Neural crest cell (in vitro differentiated cells): ENCODE data around the gene VPS13D. TPM values are rescaled to one million over a fixed set of nuclear protein-coding genes. Genes with fewer than 3 reads are reported as not detected.

ENCODE experiments used
- DNase-seq: peaks from one replicate; pipeline ENCODE4 v3.0.0; 2021; ENCODE audit warnings: low read depth, mixed read lengths, low spot score
- H3K27ac Mint-ChIP-seq: one replicate; pipeline ENCODE4 v1.8.0; 2021; ENCODE audit warnings: mild to moderate bottlenecking, mixed read lengths; ENCODE audit not compliant: unreplicated experiment
- H3K27me3 Mint-ChIP-seq: 2 replicates; pipeline ENCODE4 v1.8.0; 2021; ENCODE audit warnings: low read depth, mild to moderate bottlenecking, mixed read lengths
- H3K36me3 Mint-ChIP-seq: 2 replicates; pipeline ENCODE4 v1.8.0; 2021; ENCODE audit warnings: low read depth, mild to moderate bottlenecking, mixed read lengths
- H3K4me1 Mint-ChIP-seq: 2 replicates; pipeline ENCODE4 v1.8.0; 2021; ENCODE audit warnings: mixed read lengths
- H3K4me3 Mint-ChIP-seq: one replicate; pipeline ENCODE4 v1.8.0; 2021; ENCODE audit warnings: mild to moderate bottlenecking, mixed read lengths
- H3K9me3 Mint-ChIP-seq: 2 replicates; pipeline ENCODE4 v1.8.0; 2021; ENCODE audit warnings: mixed read lengths
- total RNA-seq: library from RNA; stranded (reverse); gene quantifications from 2 replicates; pipeline ENCODE4 v1.2.1, GENCODE V29; 2021
- TF ChIP-seq, protein P1 (sequence below): fragments of 200-600 bp; sonication (generic); conservative IDR thresholded peaks from 2 replicates; pipeline ENCODE4 v1.5.0; 2021; ENCODE audit warnings: antibody characterized with exemption, mild to moderate bottlenecking

VPS13D gene
- total RNA-seq, 1 donor from 2014 or later = 24.5 TPM

DNA sequence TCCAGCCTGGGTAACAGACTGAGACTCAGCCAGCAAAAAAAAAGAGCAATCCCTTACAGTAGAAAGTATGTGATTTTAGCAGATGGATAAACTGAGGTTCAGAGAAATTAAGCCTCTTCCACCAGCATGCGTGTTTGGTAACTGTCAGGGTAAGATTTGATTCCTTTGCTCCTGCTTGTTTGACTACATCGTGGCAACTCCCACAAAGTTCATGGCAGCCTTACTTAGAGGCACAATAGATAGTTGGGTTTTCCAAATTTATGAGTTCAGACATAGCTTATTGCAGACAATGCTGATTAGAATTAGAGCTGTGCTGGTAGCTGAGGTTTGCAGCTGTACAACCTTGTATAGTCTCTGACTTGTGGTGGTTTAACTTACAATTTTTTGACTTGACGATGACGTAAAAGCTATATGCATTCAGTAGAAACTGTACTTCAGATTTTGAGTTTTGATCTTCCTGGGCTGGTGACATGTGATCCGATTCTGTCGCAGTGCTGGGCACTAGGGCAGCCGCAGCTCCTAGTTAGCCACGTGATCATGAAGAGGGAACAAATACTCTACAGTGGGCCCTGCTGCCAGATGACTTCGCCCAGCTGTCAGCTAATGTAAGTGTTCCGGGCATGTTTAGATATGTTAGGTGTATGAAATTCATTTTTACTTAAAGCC, 220.4 kb downstream of the VPS13D start:
- TF ChIP-seq, protein P1, sequence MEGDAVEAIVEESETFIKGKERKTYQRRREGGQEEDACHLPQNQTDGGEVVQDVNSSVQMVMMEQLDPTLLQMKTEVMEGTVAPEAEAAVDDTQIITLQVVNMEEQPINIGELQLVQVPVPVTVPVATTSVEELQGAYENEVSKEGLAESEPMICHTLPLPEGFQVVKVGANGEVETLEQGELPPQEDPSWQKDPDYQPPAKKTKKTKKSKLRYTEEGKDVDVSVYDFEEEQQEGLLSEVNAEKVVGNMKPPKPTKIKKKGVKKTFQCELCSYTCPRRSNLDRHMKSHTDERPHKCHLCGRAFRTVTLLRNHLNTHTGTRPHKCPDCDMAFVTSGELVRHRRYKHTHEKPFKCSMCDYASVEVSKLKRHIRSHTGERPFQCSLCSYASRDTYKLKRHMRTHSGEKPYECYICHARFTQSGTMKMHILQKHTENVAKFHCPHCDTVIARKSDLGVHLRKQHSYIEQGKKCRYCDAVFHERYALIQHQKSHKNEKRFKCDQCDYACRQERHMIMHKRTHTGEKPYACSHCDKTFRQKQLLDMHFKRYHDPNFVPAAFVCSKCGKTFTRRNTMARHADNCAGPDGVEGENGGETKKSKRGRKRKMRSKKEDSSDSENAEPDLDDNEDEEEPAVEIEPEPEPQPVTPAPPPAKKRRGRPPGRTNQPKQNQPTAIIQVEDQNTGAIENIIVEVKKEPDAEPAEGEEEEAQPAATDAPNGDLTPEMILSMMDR = no peak
- H3K27ac Mint-ChIP-seq = no peak overlapping the region
- no peak overlapping the region for H3K4me3 Mint-ChIP-seq

GRCh38 chr1:12450756-12451559, 221.1 kb downstream of the VPS13D start:
- peaks cover 7% of the 10 kb centered on the region for H3K36me3 Mint-ChIP-seq
- H3K27ac Mint-ChIP-seq = no peak overlapping the region
- H3K4me3 Mint-ChIP-seq = no peak overlapping the region
- no peaks in the 10 kb centered on the region for H3K27me3 Mint-ChIP-seq
- TF ChIP-seq, protein P1 = no peak
- H3K9me3 Mint-ChIP-seq = no peaks in the 10 kb centered on the region
- DNase-seq = no peak
- H3K4me1 Mint-ChIP-seq = peaks cover 33% of the 10 kb centered on the region

More for the DNA sequence above, 220.4 kb downstream of the VPS13D start:
- no peak for DNase-seq
- H3K36me3 Mint-ChIP-seq = peaks cover 10% of the 10 kb centered on the region
- H3K4me1 Mint-ChIP-seq = peaks cover 33% of the 10 kb centered on the region
- no peaks in the 10 kb centered on the region for H3K9me3 Mint-ChIP-seq
- H3K27me3 Mint-ChIP-seq = no peaks in the 10 kb centered on the region

GRCh38 chr1:12451560-12451900, 221.7 kb downstream of the VPS13D start:
- no peak for DNase-seq
- Mint-ChIP-seq H3K4me3 (no peak overlapping the region), H3K27me3 (no peaks in the 10 kb centered on the region), H3K27ac (no peak overlapping the region), H3K4me1 (peaks cover 33% of the 10 kb centered on the region), H3K9me3 (no peaks in the 10 kb centered on the region), H3K36me3 (peaks cover 6% of the 10 kb centered on the region)
- TF ChIP-seq, protein P1 = no peak

DNA sequence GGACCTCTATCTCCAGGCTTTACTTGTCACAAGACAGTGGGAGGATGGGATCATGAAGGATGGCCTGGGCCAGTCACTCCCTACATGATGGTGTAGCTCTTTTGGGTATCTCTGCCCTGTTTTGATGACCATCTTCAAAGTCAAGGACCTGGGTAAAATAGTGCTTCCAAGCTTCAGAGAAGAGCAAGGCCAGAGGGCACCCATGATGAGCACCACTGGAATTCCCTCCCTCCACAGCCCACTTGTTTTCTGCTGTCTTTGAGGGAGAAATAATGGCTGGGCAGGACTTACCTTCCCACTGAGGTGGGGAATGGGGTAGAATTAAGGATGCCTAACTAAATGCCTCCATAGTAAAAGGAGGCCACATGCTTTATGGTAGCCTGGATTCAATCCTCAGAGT, 222.4 kb downstream of the VPS13D start:
- Mint-ChIP-seq H3K4me3 (no peak overlapping the region), H3K27ac (no peak overlapping the region), H3K4me1 (peaks cover 33% of the 10 kb centered on the region), H3K27me3 (no peaks in the 10 kb centered on the region), H3K36me3 (peaks cover 8% of the 10 kb centered on the region), H3K9me3 (no peaks in the 10 kb centered on the region)
- DNase-seq = no peak
- TF ChIP-seq, protein P1 = no peak

DNA sequence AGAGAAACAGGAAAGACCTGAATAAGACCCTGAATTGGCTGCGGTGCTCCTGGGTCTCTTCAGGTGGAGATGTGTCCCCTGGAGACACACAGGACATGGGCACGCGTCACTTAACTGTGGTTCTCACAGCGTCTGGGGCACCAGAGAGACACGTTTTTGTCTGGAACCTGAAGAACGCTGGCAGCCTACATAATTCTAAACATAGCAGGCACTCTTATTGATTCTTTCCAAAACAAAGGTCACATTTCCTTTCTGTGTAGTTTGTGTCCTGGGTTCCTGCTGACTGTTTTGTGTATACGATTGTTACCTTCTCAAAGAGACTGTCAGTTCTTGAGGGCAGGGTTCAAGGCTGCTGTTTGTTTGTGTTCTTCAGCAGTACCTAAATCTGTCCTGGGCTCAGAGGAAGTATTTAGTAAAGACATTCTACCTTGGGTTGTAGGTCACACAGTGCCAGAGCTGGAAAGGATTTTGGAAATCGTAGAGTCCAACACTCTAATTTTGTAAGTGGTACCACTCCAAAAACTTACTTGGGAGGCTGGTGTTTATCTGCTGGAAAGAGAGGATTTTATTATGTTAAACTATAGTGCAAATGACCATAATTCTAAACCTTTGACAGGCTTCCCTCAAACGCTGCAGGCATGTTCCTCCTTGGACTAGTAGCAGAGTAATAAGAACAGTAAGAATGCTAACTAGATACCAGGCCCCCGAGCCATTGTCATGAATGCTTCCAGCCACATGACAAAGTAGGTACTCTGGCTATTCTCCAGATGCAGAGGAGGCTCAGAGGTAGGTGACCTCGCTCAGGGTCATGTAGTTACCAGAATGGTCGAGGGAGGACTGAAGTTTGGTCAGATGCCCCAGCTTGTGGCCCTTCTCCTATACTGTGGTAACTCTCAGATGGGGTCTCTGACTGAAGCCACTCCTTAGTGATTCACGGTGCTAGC, 223.8 kb downstream of the VPS13D start:
- H3K27me3 Mint-ChIP-seq = no peaks in the 10 kb centered on the region
- H3K4me3 Mint-ChIP-seq = no peak overlapping the region

More for the DNA sequence above, 223.8 kb downstream of the VPS13D start:
- Mint-ChIP-seq H3K27ac (no peak overlapping the region), H3K9me3 (no peaks in the 10 kb centered on the region), H3K36me3 (peaks cover 8% of the 10 kb centered on the region), H3K4me1 (peaks cover 23% of the 10 kb centered on the region)
- TF ChIP-seq, protein P1 = no peak
- no peak for DNase-seq
